Activated CD4-positive, alpha-beta T cell treated with anti-CD3 and anti-CD28 coated beads, Interleukin-2, amount 50 U/mL, for 1 hour (primary cell): ENCODE results near the gene ACOT9.
"Not testable (repeated sequence)": the region's sequence is repeated elsewhere in the genome, so short reads cannot be mapped to it uniquely, and the experiment has no call there.

ENCODE experiments used
- DNase-seq: peaks from one replicate; pipeline ENCODE4 v3.0.0-alpha.2; 2020

The ACOT9 gene

DNA sequence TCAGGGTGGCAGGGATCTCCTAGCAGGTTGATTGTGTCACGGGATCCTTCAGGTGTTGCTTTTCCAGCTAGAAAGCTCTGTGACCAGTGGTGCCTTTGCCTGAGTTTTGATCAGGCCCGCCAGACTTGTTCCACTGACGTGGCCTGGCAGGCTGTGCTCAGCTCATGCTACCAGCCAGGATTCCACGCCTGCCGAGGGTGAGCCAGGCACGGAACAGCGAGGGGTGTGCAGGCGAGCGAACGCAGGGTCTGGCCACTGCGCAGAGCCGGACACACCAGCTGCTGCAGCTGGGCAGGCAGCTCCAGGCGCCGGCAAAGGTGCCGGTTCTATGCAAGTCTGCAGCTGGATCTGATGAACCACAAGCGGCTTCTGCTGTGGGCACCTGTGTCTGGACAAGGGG, 22.8 kb upstream of the ACOT9 start:
- no peak for DNase-seq

DNA sequence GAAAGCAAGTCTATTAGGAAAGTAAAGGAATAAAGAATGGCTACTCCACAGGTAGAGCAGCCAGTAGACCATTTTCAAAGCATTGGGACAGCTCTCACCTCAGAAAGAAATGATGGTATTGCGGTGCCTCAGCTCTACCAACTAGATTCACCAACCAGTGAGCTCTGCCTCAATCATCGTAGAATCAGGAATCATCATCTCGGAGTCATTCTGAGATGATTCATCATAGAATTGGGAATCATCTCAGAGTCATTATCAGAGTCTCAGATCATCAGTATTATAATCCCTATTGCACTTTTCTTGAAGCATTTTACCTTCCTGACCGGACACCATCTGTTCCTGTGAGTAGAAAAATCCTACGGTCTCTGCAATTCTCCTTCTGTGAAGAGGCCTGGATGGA, 22.4 kb upstream of the ACOT9 start:
- DNase-seq: no peak

DNA sequence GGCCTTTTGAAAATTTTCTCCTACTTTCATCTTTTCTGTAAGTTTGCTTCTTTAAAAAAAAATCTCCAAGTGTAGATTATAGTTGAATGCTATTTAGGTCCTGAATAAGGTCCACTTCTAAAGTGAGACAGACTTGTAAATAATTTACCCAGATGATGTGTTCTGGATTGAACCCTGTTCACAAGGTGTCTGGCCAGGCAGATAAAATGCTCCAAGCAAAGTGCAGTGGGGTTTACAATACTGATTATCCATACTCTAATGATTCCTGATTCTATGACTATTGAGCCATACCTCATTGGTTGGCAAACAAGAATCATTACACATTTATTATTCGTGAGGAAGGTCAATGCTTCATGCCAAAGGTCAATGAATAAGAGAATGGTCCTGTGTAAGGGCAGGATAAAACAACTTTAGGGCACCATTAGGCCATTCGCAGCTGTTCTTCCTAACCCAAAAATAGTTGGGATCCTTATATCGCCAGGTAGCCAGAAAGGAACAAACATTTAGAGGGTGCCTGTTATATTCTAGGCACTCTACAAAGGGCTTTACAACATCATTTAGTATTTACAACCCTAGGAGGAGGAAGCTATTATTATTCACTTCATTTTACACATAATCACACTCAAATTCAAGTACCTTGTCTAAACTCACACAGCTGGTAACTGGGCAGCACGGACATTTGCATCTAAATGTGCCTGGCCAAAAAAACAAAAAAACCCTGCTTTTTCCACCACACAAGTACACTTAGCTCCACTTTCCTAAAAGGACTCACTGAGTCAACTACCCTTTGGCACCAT, 21.3 kb upstream of the ACOT9 start:
- DNase-seq: no peak

DNA sequence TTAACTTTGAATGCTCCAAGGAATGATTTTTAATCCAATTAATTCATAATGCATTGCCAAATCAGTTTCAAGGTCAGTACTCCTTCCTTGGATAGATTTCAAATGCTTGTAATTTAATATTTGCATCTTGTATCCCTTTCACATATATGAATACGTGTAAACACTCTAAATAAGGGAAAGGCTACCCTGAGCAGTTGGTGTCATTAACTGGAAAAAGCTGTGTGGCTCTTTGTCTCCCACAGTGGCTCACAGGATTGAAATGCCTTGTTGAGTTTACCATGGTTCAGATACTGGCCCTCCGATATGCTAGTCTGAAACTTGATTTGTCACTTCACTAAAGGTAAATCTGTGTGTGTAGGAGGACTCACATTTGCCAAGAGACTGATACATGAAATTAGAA, 16.7 kb upstream of the ACOT9 start:
- no peak for DNase-seq

DNA sequence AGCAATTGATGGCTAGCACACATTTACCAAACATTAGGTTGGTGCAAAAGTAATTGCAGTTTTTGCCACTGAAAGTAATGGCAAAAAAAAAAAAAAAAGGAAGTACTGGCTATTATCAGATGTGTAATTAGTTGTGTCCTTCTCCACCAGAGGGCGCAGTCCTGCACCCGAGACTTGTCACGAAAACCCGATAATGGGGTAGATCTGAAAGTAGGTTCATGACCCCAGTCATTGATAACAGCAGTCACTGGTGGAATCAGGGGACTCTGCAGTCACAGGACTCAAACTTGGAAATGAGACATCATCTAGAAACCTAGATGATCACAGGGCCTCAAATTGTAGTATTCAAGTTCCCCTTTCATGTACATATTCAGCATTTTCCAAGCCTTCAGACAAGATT, 13.1 kb upstream of the ACOT9 start:
- DNase-seq: peak; percentile 54

DNA sequence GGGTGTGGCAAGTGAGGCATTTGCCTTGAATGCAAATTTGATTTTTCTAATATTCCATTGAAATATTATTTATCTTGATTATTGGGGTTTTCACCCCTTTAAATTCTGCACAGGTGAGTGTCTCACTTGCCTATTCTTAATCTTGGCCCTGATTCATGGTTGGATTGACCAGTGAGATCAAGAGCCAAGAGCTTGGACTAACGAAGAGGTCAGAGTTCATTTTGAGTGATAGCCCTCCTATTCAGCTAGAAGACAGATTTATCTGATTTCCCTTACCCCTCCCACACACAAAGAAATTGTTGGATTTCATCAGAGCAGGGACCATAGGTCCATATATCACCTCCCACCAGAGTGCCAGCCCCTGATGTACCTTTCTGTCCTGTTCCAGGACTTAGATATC, 11.6 kb upstream of the ACOT9 start:
- DNase-seq: no peak

DNA sequence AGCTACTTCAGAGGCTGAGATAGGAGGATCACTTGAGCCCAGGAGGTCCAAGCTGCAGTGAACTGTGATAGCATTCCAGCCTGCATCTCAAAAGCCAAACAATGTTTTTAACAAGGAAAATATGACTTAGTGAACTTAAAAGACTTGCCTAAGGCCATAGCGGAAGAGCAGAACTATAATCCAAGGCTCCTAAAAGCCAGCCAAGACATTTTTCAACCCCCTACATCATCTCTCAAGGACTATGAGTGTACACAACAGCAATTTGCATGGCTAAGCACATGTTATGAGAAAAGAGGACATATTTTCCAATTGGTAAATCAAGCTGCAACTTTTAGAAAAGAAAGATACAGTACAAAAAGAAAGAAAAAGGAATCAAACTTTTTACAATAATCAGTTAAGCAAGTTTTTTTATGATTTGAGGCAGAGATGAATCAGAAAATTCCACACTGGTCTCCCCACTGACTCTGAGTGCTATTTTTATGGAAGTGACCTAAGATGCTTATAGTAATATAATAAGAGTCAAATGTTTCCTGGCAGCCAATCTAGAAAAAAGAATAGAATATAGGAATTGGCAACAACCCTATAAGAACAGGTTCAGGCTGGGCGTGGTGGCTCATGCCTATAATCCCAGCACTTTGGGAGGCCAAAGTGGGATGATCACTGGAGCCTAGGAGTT, 9.8 kb upstream of the ACOT9 start:
- DNase-seq: no peak

DNA sequence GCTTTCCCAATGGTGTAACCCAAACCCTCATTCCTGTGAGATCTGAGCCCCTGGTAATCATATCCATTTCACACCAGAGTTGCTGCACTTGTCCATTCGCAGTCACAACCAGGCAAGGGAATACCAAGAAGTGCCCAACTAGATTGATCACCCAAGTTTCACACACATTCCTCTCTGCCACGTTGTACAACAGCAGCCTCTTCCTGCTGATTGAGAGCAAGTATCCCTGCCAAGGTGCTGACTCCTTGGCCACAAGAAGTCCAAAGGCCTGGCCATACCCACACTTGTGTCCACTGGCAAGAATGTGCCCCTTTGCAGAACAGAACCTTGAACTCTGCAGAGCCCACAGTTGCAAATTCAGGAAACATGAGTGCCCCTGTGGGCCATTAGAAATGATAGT, 6.5 kb upstream of the ACOT9 start:
- no peak for DNase-seq

DNA sequence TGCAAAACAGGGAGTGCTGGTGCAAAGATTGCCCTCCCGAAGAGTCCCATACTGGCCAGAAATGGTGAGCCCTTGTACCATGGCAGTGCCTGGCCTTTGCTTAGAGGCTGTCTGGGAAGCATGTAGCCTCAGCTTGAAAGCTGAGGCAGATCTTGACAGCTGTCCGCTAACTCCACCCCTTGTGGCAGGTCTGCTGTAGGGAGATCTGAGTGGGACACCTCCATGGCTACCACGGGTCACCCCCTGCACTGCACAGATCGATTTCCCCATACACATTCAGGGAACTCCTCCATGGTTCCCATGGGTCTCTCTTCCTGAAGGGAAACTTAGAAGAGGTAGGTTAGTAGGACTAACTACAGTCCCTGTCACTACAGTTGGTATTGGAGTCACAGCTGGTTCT, 6.1 kb upstream of the ACOT9 start:
- DNase-seq: no peak

DNA sequence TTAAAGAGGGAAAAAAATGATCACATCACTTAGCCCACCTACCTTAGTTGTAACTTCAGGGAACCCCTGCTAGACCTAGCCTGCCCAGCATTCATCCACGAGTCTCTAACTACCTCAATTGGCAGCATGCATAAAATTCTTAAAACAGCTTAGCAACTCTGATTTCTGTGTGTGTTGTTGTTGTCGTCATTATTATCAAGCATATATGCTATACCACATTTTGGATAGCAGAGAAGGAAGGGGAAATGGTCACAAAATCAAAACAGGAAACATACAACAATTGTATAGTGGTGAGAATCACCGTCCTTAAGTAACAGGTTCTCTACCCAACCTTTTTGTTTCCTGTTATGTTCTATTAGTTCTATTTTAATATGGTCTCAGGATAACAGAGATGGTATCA, 2.7 kb upstream of the ACOT9 start:
- no peak for DNase-seq

DNA sequence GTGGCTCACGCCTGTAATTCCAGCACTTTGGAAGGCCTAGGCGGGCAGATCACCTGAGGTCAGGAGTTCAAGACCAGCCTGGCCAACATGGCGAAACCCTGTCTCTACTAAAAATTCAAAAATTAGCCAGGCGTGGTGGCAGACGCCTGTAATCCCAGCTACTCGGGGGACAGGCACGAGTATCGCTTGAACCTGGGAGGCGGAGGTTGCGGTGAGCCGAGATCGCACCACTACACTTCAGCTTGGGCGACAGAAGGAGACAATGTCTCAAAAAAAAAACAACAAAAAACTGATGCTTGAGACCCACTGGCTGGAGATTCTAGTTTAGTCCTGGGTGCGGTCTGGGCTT, 521 bp upstream of the ACOT9 start:
- DNase-seq: not testable (repeated sequence)

DNA sequence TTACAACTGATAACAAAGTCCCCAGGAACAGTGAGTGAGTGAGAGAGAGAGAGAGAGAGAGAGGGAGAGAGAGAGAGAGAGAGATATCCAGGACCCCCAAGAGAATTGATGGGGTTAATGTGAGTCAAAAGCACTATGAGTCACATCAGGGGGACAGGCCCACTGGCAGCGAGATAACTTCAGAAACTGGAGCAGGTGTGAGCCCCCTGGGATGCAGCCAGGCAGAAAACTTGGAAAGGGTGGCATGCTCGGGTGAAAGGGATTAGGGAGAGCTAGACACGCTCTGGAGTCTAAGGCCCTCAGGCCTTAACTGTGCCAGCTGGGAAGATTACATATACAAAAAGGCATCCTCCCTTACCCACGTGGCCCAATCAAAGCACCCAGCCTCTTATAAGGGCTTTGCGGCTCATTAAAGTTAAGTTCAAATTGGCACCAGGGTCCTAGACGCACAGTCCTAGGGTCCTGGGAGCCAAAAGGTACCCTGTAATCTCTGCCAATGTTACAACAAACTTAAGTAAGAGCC, 841 bp downstream of the ACOT9 start:
- no peak for DNase-seq

DNA sequence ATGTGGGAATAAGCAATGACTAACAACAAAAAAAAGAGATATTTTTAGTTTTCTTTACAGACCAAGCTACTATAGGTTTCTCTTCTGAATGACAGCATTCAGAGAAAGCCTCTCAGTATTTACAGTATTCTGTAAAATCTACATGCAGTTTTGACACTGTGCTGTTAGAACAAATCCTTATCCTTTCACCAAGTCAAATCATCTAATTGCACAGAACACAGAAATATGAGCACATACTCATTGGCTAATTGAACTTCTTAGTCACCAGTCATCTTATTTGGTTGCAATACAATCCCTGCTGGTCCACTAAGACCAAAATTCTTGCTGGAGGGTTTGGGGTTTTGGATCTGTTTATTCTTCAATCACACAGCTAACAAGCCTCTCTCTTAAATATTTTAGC, 5.7 kb downstream of the ACOT9 start:
- no peak for DNase-seq

DNA sequence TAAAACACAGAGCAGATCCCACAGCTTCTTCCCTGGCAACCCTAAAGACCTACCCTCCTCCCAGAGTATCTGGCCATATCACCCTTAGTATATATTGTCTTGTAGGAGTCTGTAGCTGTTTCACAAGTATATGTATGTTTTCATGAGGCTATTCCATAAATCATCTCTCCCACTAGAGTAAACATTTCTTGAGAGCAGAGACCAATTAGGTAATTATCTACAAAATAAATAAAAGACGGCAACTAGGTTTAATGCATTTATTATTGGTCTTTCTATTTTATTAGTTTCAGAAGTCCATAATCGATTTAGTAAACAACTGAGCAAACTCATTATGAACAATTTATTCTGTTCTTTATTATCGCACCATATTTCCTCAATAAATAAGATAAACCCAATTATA, 7.0 kb downstream of the ACOT9 start:
- DNase-seq: no peak

DNA sequence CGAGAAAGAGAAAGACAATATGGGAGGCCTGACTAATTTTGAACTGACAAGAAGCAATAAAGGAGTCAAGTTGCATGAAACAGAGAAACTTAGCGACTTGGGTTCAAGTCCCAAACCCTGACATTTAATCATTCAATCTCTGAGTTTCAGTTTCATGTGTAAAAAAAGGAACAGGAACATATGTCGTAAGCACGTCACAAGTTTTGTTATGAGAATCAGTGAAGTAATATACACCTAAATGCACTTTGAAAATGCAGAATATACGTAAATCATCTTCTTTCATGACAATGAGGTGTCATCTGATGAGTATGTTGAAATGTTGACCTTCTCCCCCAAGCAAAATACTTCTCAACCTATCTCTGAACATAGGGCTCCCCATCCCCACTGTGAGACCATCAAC, 10.4 kb downstream of the ACOT9 start:
- DNase-seq: no peak

DNA sequence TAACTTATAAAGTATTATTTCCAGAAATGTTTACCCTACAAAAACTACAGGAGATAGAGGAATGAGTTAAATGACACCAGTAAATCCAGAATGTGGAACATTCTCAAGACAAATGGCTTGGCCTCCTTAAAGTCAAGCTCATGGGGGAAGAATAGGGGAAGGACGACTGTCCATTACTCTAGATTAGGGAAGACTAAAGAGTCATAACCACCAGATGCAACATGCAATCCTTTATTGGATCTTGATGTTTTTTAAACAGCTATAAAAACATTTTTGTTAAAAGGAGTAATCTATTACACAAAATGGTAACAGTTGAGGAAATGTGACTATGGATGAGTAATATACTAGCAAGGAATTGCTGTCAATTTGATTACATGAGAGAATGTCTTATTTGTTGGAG, 11.1 kb downstream of the ACOT9 start:
- no peak for DNase-seq

DNA sequence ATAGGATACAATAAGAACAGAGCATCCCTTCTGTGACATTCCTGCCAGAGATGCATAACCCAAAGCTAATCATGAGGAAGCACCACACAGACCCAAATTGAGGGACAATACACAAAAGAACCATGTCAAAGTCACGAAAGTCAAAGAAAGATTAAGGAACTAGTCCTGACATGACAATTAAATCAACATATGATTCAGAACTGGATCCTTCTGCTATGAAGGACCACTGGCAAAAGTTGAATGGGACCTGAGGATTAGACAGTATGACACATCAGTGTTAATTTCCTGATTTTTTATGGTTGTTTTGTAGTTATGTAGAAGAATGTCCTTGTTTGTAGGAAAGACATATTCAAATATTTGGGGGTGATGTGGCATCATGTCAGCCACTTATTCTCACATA, 13.9 kb downstream of the ACOT9 start:
- DNase-seq: no peak

DNA sequence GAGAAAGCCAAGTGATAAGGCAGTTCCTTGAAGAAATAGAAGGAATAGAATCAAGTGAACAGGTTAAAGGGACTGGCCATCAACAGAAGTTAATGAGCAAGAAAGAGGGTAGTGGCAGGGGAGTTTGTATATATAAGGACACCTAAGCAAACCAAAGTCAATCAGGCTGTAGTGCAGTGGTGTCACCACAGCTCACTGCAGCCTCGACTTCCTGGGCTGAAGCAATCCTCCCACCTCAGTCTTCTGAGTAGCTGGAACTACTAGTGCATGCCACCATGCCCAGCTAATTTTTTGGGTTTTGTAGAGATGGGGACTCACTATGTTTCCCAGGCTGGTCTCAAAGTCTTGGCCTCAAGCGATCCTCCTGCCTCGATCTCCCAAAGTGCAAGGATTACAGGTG, 15.9 kb downstream of the ACOT9 start:
- DNase-seq: no peak

DNA sequence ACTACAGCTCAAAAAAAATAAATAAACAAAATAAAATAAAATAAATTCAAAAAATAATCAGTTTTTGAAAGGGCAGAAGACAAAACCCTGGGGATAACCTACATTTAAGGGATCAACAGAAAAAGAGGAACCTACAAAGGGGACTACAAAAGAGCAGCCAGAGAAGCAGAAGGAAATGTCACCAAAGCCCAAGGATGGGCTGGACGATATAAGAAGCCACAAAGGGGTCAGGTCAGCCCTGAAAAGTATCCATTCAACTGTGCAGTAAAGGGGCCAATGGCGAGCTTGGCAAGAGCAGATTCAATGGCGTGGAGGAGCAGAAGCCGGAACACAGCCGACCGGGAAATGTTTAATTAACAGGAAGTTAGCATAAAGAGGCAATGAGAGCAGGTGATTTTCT, 16.9 kb downstream of the ACOT9 start:
- no peak for DNase-seq

DNA sequence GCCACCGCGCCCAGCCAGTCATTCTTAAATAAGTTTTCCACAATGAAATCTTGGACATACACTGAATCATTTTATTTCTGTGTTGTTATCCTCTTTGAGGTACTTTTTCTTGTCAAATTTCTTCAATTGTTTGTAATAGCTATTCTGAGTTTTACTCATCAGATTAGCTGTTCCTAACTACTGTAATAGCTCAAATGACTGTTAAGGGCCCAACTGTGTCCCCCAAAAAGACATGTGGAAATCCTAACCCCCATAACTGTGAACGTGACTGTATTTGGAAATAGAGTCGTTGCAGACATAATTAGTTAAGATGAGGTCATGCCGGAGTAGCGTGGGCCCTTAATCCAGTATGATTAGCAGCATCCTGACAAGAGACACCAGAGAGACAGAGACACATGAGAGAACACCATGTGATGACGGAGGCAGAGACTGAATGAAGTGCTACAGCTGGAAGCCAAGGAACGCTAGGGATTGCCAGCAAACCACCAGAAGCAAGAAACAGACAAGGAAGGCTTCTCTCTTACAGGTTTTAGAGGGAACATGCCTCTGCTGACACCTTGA, 22.9 kb downstream of the ACOT9 start:
- no peak for DNase-seq

DNA sequence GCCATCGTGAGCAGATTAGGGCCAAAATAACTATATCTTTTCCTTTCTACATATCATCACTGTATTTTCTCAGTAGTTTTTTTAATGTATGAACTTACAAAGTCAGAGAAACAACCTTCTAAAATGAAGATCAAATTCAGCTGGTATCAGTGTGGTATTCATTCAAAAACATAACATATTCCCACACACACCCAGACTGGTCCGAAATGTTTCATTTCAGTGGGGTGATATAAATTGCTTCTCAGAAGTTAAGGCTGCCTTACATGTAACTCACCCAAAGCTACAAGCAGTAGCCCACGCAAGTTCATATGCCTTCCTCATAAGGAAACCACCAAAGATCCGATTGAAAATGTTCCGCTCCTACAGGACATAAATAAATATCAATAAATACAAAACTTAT, 37.8 kb downstream of the ACOT9 start:
- DNase-seq: no peak

DNA sequence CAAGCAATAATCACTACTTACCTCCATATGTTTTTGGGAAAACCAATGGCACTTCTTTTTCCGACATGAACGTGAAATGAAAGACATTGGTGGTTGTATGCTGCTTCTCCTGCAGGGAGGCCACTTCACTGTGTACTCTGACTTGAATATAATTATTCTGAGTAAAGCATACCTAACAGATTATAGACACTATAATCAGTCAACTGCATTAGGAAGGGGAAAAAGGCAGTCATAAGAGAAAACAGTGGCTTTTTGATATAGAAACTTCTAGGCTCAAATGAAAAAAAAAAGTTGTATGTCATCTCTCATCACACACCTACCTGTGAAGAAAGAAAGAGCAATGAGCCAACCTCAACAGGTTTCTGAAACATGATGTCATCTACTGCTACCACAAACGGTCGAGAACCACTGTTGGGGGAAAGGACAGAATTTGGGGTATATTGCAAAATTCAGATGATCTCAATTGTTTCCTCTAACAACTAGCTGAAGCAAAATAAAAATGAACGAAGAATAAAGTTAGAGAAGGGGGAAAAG, 38.3 kb downstream of the ACOT9 start:
- no peak for DNase-seq

DNA sequence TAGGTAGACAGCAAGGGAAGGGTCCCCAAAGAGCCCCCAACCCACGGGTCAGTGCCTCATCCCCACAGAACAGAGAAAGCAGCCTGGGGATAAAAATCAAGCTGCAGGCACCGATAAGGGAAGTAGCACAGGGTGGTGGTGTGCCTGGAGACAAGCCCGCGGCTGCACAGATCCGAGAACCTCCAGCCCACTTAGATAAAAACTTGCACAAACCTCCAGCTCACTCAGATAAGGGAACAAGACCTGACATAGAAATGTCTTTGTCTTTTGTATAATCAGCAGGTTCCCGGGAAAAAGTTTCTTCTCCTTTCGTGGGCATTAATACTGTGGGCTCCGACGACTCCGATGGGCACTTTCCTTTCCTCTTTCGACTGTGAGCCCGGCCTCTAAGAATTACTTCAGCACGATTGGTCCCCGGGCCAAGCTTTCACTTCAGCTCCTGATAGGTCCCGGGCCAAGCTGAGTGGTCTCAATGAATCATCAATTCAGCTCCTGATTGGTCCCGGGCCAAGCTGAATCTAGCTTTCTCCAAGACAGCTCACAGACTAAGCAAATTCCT, 43.4 kb downstream of the ACOT9 start:
- DNase-seq: no peak

DNA sequence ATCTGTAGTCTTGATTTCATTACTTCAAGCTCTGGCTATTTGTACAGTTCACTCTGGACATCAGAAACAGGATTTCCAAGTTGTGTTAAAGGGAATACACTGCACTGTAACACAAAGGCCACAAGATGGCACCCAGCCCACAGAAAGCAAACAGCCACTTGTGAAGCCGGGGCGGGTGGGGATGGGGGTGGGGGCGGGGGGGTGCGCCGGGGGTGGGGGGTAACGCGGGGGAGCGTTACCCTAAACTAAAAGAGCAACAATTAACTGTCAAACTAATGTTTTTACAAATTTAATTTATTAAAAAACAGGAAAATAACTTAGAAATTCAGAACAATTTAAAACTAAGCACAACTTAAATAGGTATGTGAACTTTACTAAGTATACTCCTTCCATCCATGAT, 48.5 kb downstream of the ACOT9 start:
- peak; percentile 31 for DNase-seq
